DMS53 treated with DMSO at 0.1 percent for 48 hours (cell line): ENCODE data around the gene ICOS.
"Not testable (repeated sequence)": the region's sequence is repeated elsewhere in the genome, so short reads cannot be mapped to it uniquely, and the experiment has no call there.

Source experiments
- DNase-seq: peaks from one replicate; lab custom pipeline; 2025; ENCODE audit not compliant: unreplicated experiment; lab: John Stamatoyannopoulos, UW

The ICOS gene

DNA sequence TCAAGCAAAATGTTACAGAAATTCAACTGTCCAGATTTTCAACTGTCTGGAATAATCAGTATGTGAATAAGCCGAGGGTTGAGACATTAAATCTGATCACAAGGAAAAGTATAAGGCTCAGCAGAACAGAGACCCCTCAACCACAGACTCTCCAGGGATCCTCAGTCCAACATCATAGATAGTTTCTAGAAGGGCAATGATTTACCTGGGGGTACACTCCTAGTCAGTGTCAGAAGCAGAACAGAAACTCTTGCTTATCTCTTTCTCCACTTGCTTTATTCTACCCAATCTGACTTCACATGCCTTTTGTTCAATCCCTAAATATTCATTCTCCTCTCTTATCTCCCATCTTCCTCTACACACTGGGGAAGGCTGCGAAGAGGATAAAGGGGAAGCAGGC is 36.4 kb downstream of the ICOS start:
- DNase-seq = no peak

DNA sequence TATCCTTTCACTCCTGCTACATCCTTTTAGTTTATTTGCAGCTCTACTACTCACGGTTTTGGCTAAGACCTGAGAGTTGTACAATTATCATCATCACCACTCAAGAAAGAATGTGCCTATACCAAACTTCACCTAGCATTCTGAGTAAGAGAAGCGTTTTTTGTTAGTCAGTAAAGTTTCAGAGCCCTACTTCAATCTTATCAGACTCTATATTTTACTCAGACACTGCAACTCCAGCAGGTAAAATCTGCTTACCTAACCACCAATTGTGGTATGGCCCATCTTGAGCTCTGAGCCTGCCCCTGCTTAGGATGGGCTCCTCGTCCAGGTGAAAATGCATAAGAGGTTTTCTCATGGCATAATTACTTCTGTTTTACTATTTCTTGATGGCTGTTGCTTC is 37.1 kb downstream of the ICOS start:
- DNase-seq = no peak

GRCh38 chr2:203975912-203976311 is 39.3 kb downstream of the ICOS start:
- DNase-seq = no peak

GRCh38 chr2:203982276-203982675 is 45.7 kb downstream of the ICOS start:
- DNase-seq = no peak

DNA sequence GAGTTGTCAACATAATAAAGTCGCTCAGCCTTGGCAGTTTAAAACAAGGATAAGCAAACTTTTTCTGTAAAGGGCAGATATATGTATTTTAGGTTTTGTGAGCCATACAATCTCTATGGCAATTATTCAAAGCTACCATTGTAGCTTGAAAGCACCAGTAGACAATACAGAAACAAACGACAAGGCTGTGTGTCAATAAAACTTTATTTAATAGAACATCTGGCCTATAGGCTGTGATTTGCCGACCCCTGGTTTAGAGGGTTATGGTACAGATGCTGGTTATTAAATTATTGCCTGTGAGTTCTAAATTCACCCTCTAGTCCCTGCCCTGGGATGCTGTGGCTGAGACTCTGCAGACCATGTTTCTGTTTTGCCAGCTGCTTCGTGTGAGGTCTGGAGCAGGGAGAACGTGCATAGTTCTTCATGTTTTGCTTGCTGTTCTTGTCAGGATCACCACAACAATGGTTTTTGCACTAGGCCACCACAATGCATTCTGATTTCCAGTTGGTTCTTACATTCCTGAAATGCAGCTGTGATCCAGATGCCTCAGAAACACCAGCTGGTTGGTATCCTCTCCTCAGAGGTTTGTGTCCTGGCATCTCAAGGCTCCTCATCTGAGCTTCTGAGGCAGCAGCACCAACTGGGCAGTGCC is 46.6 kb downstream of the ICOS start:
- DNase-seq = no peak

GRCh38 chr2:203985978-203986377 is 49.4 kb downstream of the ICOS start:
- DNase-seq = not testable (repeated sequence)

- DNase-seq = no peak
Observed at GRCh38 chr2:203987959-203988358, 51.4 kb downstream of the ICOS start.

- DNase-seq = no peak
Observed at GRCh38 chr2:203988500-203989260, 52.1 kb downstream of the ICOS start.

DNA sequence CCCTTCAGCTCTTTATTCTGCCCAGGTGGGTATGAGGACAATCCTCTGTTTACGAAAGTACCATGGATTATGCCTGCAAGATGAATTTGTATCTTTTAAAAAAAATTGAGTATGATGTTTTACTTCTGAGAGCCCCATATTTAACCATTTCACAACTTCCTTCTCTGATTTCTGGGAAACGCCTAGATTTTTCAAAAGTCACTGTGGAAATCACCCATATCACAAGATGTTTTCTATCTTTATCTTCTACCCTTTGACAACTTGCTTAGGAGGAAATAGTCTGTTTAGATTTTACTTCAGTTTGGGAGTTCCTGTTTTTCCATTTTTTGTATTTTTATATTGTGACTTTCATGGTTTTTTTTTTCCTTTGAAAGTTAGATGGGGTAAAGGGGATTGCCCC is 53.0 kb downstream of the ICOS start:
- no peak for DNase-seq

DNA sequence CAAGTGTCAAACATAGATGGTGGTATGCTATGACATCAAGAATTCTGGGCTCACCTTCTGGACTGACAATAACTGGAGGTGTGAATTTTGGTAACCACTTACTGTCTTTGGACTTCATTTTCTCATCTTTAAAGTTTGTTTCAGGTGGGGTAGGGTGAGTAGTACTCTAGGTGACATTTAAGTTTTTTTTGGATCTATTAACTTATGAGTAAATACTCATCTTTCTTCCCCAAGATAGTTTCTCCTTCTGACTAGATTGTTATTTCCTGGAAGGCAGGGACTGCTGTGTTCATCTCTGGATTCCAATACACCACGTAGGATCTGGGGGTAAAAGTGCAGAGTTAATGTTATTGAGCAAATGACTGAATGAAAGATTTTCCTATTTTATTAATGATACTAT is 55.9 kb downstream of the ICOS start:
- no peak for DNase-seq

DNA sequence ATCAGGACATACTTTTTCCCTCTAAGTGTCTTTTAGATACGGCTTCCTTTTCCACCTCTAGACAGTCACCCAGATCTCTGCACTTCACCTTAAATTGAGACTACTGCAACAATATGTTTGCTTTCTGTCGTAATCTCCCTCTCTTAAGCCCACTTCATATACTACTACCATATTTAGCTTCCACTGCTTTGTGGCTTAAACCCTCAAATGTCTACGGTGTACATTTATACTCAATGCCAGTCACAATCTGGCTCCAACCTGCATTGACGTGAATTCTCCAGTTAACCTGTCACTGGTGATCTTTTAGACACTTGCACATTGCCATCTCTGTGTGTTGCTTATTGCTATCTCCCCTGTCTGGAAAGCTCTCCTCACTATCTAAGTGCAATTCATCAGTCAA is 56.4 kb downstream of the ICOS start:
- DNase-seq = no peak

GRCh38 chr2:203993560-203993959 is 57.0 kb downstream of the ICOS start:
- DNase-seq = no peak

DNA sequence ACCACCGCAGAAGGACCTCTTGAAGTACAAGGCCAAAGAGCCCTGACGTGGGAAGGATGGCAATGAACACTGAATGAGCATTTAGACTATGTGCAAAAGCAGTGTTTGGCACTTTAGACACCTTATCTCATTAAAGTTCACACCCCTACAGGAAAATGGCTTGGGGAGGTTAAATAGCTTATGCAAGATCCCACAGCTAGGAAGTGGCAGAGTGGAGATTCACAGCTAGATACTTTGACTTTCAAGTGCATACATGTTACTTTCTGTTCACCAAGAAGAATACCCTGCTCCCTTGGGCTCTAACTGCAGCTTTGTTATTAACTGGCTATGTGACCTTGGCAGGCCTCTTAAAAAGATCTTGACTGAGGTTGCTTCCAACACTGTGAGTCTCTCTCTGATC is 58.2 kb downstream of the ICOS start:
- DNase-seq = no peak

GRCh38 chr2:203996692-203997091 is 60.1 kb downstream of the ICOS start:
- no peak for DNase-seq

- no peak for DNase-seq
Observed at GRCh38 chr2:203997481-203997880, 60.9 kb downstream of the ICOS start.

GRCh38 chr2:203997980-203998809 is 61.6 kb downstream of the ICOS start:
- DNase-seq = no peak

DNA sequence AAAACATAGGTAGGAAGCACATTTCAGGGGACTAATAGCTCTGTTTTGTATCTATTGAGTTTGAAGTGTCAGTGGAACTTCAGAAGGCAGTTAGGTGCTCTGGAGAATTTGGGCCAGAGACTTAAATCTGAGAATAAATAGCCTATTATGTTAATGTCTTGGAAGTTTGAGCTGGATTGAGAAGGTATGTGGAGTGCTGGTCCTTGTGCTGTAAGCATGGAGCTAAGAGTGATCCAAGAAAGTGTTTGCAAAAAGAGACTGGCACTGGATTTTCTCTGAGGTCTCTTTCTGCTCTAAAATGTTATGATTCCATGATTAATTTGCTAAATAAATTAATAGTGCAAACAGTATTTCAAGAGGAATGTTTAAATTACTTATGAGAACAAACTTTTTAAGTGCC is 63.3 kb downstream of the ICOS start:
- DNase-seq = no peak

DNA sequence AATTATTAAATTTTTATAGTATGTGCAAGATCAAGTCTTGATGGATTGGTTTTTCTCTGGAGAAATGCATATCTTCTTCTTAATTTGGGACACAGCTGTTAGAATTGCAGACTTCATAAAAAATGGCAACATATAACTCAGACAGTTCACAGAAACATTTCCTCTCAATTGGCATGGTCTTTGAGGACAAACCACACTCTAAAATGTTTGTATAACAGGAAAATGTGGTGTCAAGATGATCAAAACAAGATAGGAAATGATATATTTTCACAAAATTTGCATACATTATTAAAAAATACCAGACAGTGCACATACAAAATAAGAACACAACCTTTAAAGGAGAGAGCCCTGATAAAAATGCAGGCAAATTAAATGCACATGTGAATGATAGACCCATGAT is 63.9 kb downstream of the ICOS start:
- no peak for DNase-seq

- no peak for DNase-seq
Observed at GRCh38 chr2:204003276-204003990, 66.9 kb downstream of the ICOS start.

GRCh38 chr2:204004912-204005311 is 68.3 kb downstream of the ICOS start:
- no peak for DNase-seq
